Cardiac fibroblast (primary cell): Measurements from ENCODE around the gene AOPEP.

Experiments used
- DNase-seq, 2 donors: peaks; one replicate each; pipeline versions ENCODE4 v3.0.0 to v3.0.0-alpha.2; 2010; ENCODE audit warnings: low read depth in 2 of 2
- H3K4me3 ChIP-seq, 2 donors: replicated peaks in 1 of 2; 1 replicate in 1 of 2; 2 replicates in 1 of 2; pipeline ENCODE4 v1.5.1; 2011; ENCODE audit warnings: low read depth in 2 of 2, low read length in 2 of 2, mild to moderate bottlenecking in 2 of 2, moderate library complexity in 1 of 2
- CTCF ChIP-seq: IDR thresholded peaks from one replicate; pipeline ENCODE4 v1.5.1; 2011; ENCODE audit warnings: low read depth, mild to moderate bottlenecking, low read length, inconsistent platforms

AOPEP gene

GRCh38 chr9:95037789-95038521 lies 311.5 kb downstream of the AOPEP start:
- no peak overlapping the region for H3K4me3 ChIP-seq
- no peak for DNase-seq
- TF ChIP-seq CTCF: no peak

DNA sequence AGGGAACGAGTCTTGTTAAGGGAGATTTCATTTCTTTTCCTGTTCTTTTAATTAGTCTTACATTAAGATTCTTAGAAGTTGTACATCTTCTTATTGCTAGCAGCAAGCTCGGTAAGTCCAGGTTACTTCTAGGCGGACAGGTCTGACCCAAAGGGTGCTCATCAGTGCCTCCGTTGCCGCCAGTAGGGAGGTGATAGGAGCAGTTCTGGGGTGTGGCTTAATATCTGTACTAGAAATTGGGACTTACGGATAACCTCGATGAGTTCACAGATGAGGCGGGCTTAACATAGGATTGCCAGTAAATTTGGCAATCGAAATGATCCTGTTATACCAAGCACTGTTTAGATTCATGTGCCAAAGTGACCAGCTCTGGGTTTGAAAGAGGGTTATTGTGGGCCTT lies 312.2 kb downstream of the AOPEP start:
- H3K4me3 ChIP-seq: no peak overlapping the region

DNA sequence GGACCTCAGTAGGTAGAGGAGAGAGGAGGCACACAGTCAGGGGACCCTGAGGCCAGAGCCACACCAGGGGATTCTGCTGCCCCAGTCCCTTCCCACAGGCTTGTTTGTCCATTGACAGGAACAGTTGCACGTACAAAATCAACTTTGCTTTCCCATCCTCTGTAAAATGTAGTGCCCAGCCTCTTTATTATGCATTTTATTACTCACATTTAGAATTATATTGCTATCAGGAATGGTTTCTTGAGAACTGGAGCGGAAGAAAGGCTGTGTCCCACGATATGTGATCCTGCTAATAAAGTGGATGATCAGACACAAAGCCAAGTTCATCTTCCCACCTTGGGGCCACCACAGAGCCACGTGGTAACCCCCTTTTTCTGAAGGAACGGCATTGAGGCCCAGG lies 313.6 kb downstream of the AOPEP start:
- no peak for DNase-seq
- TF ChIP-seq CTCF: no peak

More for the DNA sequence above, 312.2 kb downstream of the AOPEP start:
- DNase-seq: no peak
- TF ChIP-seq CTCF: no peak

DNA sequence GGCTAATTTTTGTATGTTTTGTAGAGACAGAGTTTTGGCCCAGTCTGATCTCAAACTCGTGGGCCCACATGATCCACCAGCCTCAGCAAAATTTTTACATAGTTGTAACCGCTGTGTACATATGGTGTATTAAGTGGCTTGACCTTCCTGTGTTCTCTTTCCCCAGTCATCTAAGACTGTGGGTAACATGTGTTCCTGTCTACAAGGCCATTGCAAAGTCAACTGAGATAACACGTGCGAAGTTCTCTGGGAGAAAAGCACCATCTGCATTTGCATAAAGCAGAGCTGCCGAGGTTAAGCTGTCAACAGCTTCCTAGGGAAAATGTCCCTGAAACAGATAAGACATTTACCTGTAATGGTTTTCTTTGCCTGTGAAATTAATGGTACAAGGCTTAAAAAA lies 317.3 kb downstream of the AOPEP start:
- H3K4me3 ChIP-seq: no peak overlapping the region
- no peak for DNase-seq
- TF ChIP-seq CTCF: no peak

More for the DNA sequence above, 313.6 kb downstream of the AOPEP start:
- H3K4me3 ChIP-seq: no peak overlapping the region

- H3K4me3 ChIP-seq: no peak overlapping the region
- DNase-seq: no peak
- TF ChIP-seq CTCF: no peak
Measured at GRCh38 chr9:95044731-95045508, 318.4 kb downstream of the AOPEP start.

GRCh38 chr9:95045751-95046150 lies 319.3 kb downstream of the AOPEP start:
- no peak for DNase-seq
- H3K4me3 ChIP-seq: no peak overlapping the region
- TF ChIP-seq CTCF: no peak
